HFF-Myc (cell line): ENCODE results near the gene FAH.
"Not testable (repeated sequence)": the region's sequence is repeated elsewhere in the genome, so short reads cannot be mapped to it uniquely, and the experiment has no call there.

Experiments used
- DNase-seq: peaks from one replicate; pipeline ENCODE4 v3.0.0-alpha.2; 2011; ENCODE audit warnings: low read depth; ENCODE audit errors: extremely low read depth
- H3K4me3 ChIP-seq: replicated peaks from 2 replicates; pipeline ENCODE4 v1.5.1; 2011; ENCODE audit warnings: low read depth, mild to moderate bottlenecking, control low read depth, low read length
- CTCF ChIP-seq: IDR thresholded peaks from 2 replicates; pipeline ENCODE4 v1.5.1; 2012; ENCODE audit warnings: mild to moderate bottlenecking, low read depth, low read length, control low read depth; ENCODE audit errors: missing control alignments

FAH gene

GRCh38 chr15:80123034-80123433, 29.8 kb upstream of the FAH start:
- TF ChIP-seq CTCF, result no peak
- H3K4me3 ChIP-seq, result no peak overlapping the region
- DNase-seq, result no peak

GRCh38 chr15:80127253-80127652, 25.5 kb upstream of the FAH start:
- H3K4me3 ChIP-seq, DNase-seq: not testable (repeated sequence)

DNA sequence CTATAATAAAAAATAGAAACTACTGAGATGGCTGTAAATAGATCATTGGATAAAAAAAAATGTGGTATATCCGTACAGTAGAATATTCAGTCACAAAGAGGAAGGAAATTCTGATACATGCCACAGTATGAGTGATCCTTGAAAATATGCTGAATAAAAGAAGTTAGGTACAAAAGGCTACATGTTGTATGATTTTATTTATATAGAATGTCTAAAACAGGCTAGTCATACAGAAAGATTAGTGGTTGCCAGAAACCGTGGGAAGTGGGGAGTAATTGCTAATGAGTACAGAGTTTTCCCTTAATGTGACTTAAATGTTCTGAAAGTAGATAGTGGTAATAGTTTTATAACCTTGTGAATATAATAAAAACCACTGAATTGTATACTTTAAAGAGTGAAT, 24.9 kb upstream of the FAH start:
- TF ChIP-seq CTCF, result no peak
- no peak overlapping the region for H3K4me3 ChIP-seq
- no peak for DNase-seq

DNA sequence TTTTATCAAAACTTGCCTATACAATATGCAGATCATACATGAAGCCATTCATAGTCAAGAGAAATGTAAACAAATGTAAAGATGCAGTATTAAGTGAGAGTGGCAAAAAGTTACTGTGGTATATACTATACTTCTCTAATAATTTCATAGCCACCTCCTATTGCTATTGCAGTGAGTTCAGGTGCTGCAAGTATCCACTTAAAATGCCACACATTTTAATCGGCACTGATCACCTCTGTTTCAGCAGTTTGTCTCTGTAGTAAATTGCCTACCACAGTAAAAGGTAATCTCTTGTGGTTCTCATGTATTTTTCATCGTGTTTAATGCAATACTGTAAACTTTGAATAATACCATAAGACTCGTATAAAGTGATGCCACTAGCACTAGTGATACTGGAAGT, 20.4 kb upstream of the FAH start:
- H3K4me3 ChIP-seq, result no peak overlapping the region
- TF ChIP-seq CTCF, result no peak
- no peak for DNase-seq

DNA sequence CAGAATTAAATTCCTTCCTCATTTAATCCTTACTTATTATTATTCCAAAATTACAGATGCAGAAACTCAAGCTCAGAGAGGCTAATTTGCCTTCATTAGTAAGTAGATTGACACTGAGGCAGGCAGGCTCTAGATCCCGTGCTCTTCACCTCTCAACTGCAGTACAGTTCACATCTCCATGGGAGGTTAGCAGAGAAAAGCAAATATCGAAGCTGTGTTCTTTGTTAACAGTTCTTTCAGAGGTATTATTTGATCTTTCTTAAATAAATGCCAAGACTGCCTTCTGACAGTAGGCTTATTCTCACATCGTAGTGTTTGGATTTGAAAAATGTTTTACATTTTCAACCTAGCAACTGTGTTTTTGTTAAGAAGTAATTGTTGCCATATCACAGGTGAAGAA, 15.9 kb upstream of the FAH start:
- no peak overlapping the region for H3K4me3 ChIP-seq
- no peak for TF ChIP-seq CTCF
- no peak for DNase-seq

- no peak overlapping the region for H3K4me3 ChIP-seq
- no peak for DNase-seq
- TF ChIP-seq CTCF, result no peak
Observed at GRCh38 chr15:80138961-80139360, 13.8 kb upstream of the FAH start.

GRCh38 chr15:80140909-80141308, 11.9 kb upstream of the FAH start:
- no peak for TF ChIP-seq CTCF
- no peak overlapping the region for H3K4me3 ChIP-seq
- DNase-seq, result no peak
